SH-SY5Y (cell line): ENCODE results near the gene MORF4L2.

ENCODE experiments used
- GATA2 ChIP-seq: IDR thresholded peaks from 2 replicates; pipeline ENCODE4 v1.6.1; 2011; ENCODE audit warnings: mild to moderate bottlenecking, low read depth, low read length
- GATA3 ChIP-seq: IDR thresholded peaks from 2 replicates; pipeline ENCODE4 v1.6.1; 2011; ENCODE audit warnings: low read depth, mild to moderate bottlenecking, low read length, moderate library complexity

DNA sequence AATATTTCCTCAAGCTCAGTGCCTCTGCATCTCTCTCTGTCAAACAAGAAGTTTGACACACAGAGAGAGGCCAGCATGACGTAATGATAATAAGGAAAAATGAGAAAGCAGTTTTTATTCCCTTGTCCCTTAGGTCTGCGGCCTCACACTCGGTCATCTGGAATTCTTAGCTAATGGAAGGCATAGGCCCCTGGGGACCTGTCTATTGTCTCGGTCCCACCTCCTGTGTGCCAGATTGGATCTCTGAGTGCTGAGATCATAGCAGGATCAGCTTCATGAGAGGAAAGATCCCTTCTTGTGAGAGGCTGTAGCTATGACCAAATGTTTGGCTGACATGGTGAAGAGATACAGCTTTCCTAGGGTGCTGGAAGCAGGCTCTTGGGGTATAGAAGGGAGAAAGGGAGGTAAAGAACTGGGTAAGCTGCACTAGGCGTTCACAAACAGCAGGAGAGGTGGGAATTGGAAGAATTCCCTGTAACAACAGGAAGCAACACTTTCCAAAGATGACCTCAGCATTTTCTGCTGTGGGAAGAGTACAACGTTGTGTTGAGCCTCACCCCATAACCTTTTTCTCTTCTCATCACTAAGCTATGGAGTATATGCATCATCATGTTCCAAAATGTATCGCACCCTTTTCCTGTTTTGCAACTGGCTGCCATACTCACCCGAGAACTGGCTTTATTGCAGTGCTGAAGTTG is 44.4 kb upstream of the MORF4L2 start:
- TF ChIP-seq GATA2 = no peak
- TF ChIP-seq GATA3 = no peak
